Spleen (tissue), 11 donors: ENCODE measurements around the gene SNX9. TPM values are rescaled to one million over a fixed set of nuclear protein-coding genes. Genes with fewer than 3 reads are reported as not detected.

Experiments used
- DNase-seq: peaks from one replicate; pipeline ENCODE4 v3.0.0-alpha.2; 2020
- H3K27ac ChIP-seq, 8 donors: fragments of 200-600 bp; sonication (generic) in 7 of 8; 1 replicate in 4 of 8; 2 replicates in 4 of 8; pipeline versions ENCODE4 v1.5.0 to v1.8.0; 2016 to 2021; ENCODE audit warnings: inconsistent platforms in 4 of 8, mild to moderate bottlenecking in 4 of 8, moderate library complexity in 1 of 8
- H3K27me3 ChIP-seq, 7 donors: fragments of 200-600 bp; sonication (generic) in 6 of 7; replicated peaks in 1 of 7; 1 replicate in 4 of 7; 2 replicates in 3 of 7; pipeline versions ENCODE4 v1.5.0 to v1.8.0; 2016 to 2021; ENCODE audit warnings: inconsistent platforms in 3 of 7, mild to moderate bottlenecking in 1 of 7
- H3K36me3 ChIP-seq, 6 donors: fragments of 200-600 bp; sonication (generic) in 5 of 6; 1 replicate in 4 of 6; 2 replicates in 2 of 6; pipeline versions ENCODE4 v1.5.0 to v1.8.0; 2016 to 2021; ENCODE audit warnings: inconsistent platforms in 2 of 6
- H3K4me1 ChIP-seq, 6 donors: fragments of 200-600 bp; sonication (generic) in 5 of 6; 1 replicate in 3 of 6; 2 replicates in 3 of 6; pipeline versions ENCODE4 v1.5.0 to v1.8.0; 2016 to 2021; ENCODE audit warnings: inconsistent platforms in 3 of 6
- H3K4me3 ChIP-seq, 8 donors: fragments of 200-600 bp; sonication (generic) in 7 of 8; 1 replicate in 4 of 8; 2 replicates in 4 of 8; pipeline versions ENCODE4 v1.5.0 to v1.8.0; 2016 to 2021; ENCODE audit warnings: inconsistent platforms in 4 of 8, mild to moderate bottlenecking in 4 of 8, moderate library complexity in 2 of 8
- H3K9me3 ChIP-seq, 8 donors: fragments of 200-600 bp; sonication (generic) in 7 of 8; 1 replicate in 4 of 8; 2 replicates in 4 of 8; pipeline versions ENCODE4 v1.5.0 to v1.8.0; 2016 to 2021; ENCODE audit warnings: inconsistent platforms in 4 of 8
- CTCF ChIP-seq, 11 experiments: fragments of 200-600 bp in 7 of 11; fragments of 450-650 bp in 4 of 11; sonication (generic) in 4 of 11; IDR thresholded peaks in 8 of 11; conservative IDR thresholded peaks in 3 of 11; 1 replicate in 7 of 11; 2 replicates in 4 of 11; pipeline versions ENCODE4 v1.4.0 to v1.8.0; 2016 to 2021; ENCODE audit warnings: antibody characterized with exemption in 11 of 11, inconsistent platforms in 4 of 11, mild to moderate bottlenecking in 1 of 11
- POLR2A ChIP-seq, 3 donors: fragments of 450-650 bp; IDR thresholded peaks; one replicate each; pipeline ENCODE4 v1.5.1; 2017; ENCODE audit warnings: antibody characterized with exemption in 3 of 3, mild to moderate bottlenecking in 1 of 3
- POLR2AphosphoS5 ChIP-seq, 3 donors: sonication (generic); formaldehyde crosslinking; IDR thresholded peaks; one replicate each; pipeline ENCODE4 v1.5.1; 2017; ENCODE audit warnings: antibody characterized with exemption in 3 of 3
- WGBS, 5 donors: extraction: QIAGEN DNeasy Blood & Tissue Kit in 3 of 5; methylation state at CpG; one replicate each; pipeline versions ENCODE4 v1.1.5 to v1.1.7; 2013 to 2018; 5-methylcytosine and 5-hydroxymethylcytosine counted together
- intact Hi-C: fragments of 100-400 bp; cut with DNase I; formaldehyde crosslinking; loops from one replicate; pipeline ENCODE4 v1.15.0; 2023; ENCODE audit warnings: low total_unique reads
- polyA plus RNA-seq, 3 donors: library from polyadenylated mRNA; stranded (reverse); fragments of 200-250 nt; gene quantifications; one replicate each; pipeline ENCODE4 v1.2.1, GENCODE V29; 2013
- total RNA-seq, 7 donors: library from RNA; depleted of rRNA in 3 of 7; stranded (reverse); fragments of >200 nt in 3 of 7; fragmentation: NEBNext Ultra II Directional in 4 of 7; extraction: Animal tissue kit (Norgen Biotek cat#: 25700) in 4 of 7; gene quantifications; one replicate each; pipeline versions ENCODE4 v1.1.0 to v1.2.1, GENCODE V29; 2016 to 2021
- donor health status: healthy with polysubstance abuse.
- donor health status: DM: no; HTN: no; CAD: no; lungs with moderate emphysema.
- donor health status: DM: no; HTN: no; CAD: no.
- donor health status: Bipolar disorder and iron deficiency.
- donor health status: healthy.
- donor health status: DM: no; HTN: no; CAD: no.
- donor health status: DM: yes; HTN: yes; CAD: no.

The SNX9 gene
- total and polyA plus RNA-seq, 10 donors: 18.9 to 42.5 (median 31.8) TPM

DNA sequence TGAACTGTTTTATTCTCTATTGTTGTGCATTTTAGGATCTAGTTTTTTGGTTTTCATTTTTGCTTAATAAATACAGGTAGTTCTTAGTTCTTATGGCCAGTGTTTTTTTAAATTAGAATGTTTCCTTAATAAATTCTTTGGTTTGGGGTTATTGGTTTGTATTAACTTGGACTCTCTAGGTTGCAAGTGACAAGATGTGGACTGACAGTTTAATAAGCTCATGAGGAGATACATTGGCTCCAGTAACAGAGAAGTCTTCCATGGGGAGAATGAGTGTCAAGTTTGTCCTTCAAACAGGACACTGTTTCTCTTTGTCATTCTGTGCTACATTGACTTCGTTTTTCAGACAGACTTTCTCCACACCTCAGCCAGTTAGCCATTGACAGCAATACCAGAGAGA is 39.7 kb downstream of the SNX9 start:
- Histone ChIP-seq H3K4me3 (no peak overlapping the region), H3K36me3 (no peaks in the 10 kb centered on the region), H3K27ac (no peak overlapping the region), H3K4me1 (peaks cover 0 to 62% (median 28%) of the 10 kb centered on the region in 6 donors), H3K9me3 (no peaks in the 10 kb centered on the region), H3K27me3 (no peaks in the 10 kb centered on the region)
- intact Hi-C loops: no loop called here
- DNase-seq: no peak
- no peak for TF ChIP-seq POLR2A (IDR thresholded peaks at IDR 0.05)
- TF ChIP-seq CTCF (IDR thresholded peaks at IDR 0.05 in 8 of 11, conservative IDR thresholded peaks at IDR 0.05 in 3 of 11): no peak
- TF ChIP-seq POLR2AphosphoS5 (IDR thresholded peaks at IDR 0.05): no peak
- 77 to 89% (median 88%) methylated on average over 1 of the region's 1 CpG for WGBS, 5 donors

DNA sequence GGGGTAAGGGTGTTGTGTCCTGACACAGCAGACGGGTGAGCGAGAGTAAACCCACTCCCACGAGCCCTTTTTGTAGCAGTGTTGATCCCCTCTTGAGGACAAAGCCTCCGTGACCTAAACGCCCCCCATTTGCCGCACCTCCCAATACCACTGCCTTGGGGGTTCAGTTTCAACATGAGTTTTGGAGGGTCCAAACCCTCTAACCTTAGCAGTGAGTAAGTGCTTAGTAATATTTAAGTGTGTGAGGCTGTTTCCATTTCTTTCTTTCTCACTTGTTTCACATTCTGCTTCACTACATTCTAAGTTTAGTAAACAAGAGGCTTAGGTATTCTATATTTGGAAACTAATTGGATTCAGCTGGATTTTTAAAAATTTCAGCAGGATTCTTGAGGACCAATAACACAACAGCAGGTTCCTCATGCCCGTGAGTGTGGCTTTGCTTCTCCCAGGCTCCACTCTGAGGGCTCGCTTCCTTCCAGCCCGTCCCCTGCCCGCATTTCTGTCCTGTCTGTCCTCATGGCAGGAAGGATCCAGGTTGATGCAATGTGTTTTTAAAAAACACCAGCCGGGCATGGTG is 41.2 kb downstream of the SNX9 start:
- Histone ChIP-seq H3K27ac (no peak overlapping the region), H3K4me3 (no peak overlapping the region), H3K9me3 (no peaks in the 10 kb centered on the region), H3K36me3 (peaks cover 0 to 13% (median 2%) of the 10 kb centered on the region in 6 donors), H3K4me1 (peaks cover 0 to 60% (median 28%) of the 10 kb centered on the region in 6 donors), H3K27me3 (no peaks in the 10 kb centered on the region)
- WGBS, 5 donors: 84 to 95% (median 92%) methylated on average over 11 of the region's 11 CpGs
- no peak for TF ChIP-seq POLR2A (IDR thresholded peaks at IDR 0.05)
- no peak for TF ChIP-seq CTCF (IDR thresholded peaks at IDR 0.05 in 8 of 11, conservative IDR thresholded peaks at IDR 0.05 in 3 of 11)
- no peak for TF ChIP-seq POLR2AphosphoS5 (IDR thresholded peaks at IDR 0.05)
- no peak for DNase-seq
- intact Hi-C loops: no loop called here

- Histone ChIP-seq H3K4me3 (no peak overlapping the region), H3K27me3 (no peaks in the 10 kb centered on the region), H3K27ac (no peak overlapping the region), H3K4me1 (peaks cover 0 to 50% (median 22%) of the 10 kb centered on the region in 6 donors), H3K36me3 (peaks cover 0 to 23% (median 12%) of the 10 kb centered on the region in 6 donors), H3K9me3 (no peaks in the 10 kb centered on the region)
- intact Hi-C loops: no loop called here
- TF ChIP-seq POLR2AphosphoS5 (IDR thresholded peaks at IDR 0.05) (peak in 1 of 3 donors; percentile 13), CTCF (IDR thresholded peaks at IDR 0.05 in 8 of 11, conservative IDR thresholded peaks at IDR 0.05 in 3 of 11) (no peak)
- 93 to 97% (median 94%) methylated on average over 6 of the region's 6 CpGs for WGBS, 5 donors
- no peak for DNase-seq
These were observed 42.2 kb downstream of the SNX9 start for GRCh38 chr6:157865249-157865648.

- WGBS, 5 donors: 68 to 76% (median 70%) methylated on average over 5 of the region's 5 CpGs
- intact Hi-C loops: no loop called here
- Histone ChIP-seq H3K27ac (no peak overlapping the region), H3K27me3 (no peaks in the 10 kb centered on the region), H3K4me1 (peaks cover 0 to 31% (median 6%) of the 10 kb centered on the region in 6 donors), H3K36me3 (peaks cover 0 to 33% (median 13%) of the 10 kb centered on the region in 6 donors), H3K4me3 (no peak overlapping the region), H3K9me3 (no peaks in the 10 kb centered on the region)
- TF ChIP-seq CTCF (IDR thresholded peaks at IDR 0.05 in 8 of 11, conservative IDR thresholded peaks at IDR 0.05 in 3 of 11) (no peak), POLR2AphosphoS5 (IDR thresholded peaks at IDR 0.05) (no peak), POLR2A (IDR thresholded peaks at IDR 0.05) (no peak)
- DNase-seq: no peak
These were observed 44.1 kb downstream of the SNX9 start for GRCh38 chr6:157867155-157867559.
